ENCODE data around the gene MVB12B. TPM values are rescaled to one million over a fixed set of nuclear protein-coding genes. Genes with fewer than 3 reads are reported as not detected.

Gene MVB12B
- total RNA-seq, 1 donor from 2014 or later: 26.5 TPM

DNA sequence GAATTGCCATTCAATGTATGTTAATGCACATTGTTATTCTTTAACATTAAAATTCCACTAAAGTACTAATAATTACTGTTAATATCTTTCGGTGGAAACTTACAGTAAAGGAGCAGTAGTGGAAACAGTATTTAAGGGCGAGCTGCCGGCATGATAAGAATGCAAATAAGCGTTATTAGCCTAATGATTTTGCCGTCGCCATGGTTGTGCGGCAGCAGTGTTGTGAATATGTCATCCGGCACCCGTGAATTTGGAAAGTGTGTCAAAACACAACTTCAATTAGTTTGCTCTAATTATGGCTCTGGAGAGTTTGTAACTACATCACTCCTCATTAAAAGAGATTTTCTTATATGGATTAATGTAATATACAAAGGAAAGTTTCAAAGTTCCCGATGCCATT lies 81.4 kb downstream of the MVB12B start:
- no peak for DNase-seq

DNA sequence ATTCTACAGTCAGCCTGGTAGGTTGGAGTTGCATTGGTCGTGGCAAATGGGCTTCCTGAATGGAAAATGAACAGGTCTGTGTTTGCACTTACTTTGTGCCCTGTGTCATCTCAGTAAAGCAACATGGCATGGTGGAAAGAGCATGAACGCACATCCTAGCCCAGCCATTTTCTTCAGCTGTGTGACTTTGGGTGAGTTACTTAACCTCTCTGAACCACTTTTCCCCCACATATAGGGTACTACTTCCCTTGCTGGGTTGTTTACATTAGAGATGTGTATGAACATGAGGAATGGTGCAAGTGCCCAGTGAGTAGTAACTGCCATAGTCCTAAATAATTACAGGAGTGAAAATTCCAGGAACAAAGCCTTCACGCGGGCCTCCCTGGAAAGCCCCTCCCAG lies 83.6 kb downstream of the MVB12B start:
- no peak for DNase-seq

DNA sequence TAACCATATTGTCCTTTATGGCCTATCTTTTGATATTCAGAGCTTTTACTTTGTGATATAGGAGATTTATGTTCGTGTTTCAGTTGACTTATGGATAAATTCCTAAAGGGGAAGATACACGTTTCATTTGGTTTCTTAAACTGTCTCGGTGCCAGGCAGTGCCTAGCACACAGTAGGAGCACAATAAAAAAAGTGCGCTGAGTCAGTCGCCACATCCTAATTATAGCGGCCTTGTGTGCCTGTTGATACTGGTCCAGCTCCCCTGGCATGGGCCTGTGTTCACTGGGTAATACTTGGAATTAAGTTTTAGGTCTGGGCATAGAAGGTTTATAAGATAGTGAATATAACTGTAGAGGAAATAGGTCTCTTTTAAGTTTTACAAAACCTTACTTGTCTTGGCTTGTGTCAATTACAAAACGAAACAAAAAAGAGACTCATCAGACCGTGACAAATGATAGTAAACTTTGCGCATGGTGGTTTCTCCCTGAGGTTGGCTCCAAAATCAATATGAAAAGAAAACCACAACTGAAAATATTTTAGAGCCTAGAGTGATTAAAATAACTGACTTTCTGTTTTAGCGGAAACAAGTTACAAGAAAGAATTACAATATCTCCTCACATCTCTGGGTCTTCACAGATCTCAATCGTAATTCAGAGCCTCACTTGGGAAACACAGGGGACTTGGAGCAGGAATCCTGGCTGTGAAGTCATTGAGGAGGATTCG lies 84.8 kb downstream of the MVB12B start:
- DNase-seq: no peak

DNA sequence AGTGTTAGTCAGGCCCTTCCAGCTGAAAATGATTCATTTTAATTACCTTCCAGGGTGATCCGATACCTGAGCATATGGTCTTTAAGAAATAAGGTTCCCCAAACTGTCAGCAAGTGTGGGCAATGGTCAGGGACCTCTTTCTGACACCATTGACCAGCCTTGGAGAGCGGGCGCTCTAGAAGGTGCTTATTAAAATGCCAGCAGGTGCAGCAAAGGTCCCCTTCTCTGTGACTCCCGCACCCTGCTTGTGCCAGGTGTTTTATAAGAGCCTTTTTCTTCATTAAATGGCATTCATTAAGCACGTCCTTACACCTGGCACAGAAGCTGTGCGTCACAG lies 85.3 kb downstream of the MVB12B start:
- no peak for DNase-seq

DNA sequence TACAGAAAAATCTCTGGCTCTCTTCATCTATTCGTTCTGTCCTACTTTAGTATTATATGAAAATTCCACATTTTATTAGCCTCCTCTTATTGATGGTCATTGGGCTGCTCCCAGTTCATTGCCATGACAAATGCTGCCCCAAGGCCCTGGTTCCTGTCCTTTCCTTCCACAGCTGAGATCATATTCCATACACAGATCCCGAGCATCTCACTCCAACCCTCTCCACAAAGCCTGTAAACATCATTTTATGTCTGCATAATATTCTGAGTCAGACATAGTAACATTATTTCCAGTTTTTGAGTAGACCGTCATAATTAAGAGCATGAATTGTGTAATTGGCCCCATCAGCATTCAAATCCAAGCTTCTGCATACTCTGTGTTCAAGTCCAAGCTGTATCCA lies 86.3 kb downstream of the MVB12B start:
- no peak for DNase-seq

DNA sequence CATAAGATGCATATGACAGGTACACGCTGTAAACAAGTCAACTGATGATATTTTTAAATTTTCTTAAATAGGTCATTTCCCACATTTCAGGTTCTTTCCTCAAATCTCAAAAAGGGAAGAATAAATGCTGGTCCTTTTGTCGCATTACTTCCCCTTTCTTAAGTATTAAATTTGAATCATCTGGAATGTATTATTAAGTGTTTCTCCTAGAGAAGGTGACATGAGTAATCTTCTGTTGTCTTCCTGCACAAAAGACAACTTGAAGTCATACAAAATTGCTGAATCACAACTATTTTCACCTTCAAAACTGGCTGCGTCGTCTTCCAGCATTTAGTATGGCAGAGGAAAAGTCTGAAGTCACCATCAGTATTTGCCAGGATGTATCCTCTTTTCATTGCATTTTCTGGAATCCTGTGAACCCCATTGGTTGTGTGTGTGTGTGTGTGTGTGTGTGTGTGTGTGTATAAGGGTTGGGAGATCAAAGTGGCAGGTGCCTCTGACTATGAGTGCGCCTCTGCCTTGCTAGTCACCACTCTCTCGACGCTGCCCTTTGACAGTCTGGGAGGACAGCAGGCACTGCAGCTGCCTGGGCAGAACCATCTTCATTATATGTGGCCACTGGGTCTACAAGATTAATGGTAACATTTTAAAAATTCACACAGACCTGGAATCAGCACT lies 86.9 kb downstream of the MVB12B start:
- DNase-seq: no peak

DNA sequence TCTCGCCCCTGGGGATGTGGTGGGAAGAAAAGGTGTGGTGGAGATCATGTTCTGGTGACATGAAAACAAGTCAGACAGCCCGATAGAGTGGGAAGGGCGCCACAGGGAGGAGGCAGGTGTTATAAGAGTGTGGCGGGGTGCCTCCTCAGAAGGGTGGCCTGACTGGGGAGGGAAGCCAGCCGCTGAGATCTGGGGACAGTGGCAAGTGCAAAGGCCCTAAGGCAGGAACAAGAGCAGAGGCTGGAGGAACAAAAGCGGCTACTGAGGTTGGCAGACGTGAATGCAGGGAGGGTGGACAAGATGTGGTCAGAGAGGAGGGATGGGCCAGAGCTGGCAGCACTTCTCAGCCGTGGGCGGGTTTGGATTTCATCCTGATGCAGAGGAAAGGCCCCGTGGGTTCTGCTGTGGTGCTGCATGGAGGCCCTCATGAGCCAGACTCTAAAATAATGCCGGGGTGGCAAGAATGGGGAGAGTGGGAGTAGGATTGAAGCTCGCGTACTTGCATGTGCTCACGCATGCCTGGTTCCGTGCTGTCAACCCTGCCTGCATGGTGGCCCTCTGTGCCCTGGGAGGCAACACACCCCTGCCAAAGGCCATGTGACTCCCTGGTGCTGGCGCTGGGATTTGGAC lies 89.2 kb downstream of the MVB12B start:
- DNase-seq: no peak

DNA sequence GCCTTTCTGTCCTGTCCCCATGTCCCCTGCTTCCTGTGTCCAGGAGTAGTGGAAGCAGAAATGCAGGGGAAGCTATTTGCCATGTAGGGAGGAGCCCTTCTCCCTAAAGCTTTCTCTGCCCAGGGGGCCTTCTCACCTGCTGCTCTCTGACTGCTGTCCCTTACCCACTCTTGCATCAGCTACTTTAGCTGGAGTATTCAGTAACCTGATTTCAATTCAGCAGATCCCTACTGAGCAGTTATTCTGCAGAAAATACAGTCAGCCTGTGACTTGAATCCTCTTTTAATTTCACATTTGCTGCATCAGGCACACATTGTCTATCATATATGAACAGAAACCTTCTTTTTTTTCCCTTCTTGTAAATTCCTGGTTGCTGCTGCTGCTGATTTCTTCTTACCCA lies 90.4 kb downstream of the MVB12B start:
- no peak for DNase-seq

DNA sequence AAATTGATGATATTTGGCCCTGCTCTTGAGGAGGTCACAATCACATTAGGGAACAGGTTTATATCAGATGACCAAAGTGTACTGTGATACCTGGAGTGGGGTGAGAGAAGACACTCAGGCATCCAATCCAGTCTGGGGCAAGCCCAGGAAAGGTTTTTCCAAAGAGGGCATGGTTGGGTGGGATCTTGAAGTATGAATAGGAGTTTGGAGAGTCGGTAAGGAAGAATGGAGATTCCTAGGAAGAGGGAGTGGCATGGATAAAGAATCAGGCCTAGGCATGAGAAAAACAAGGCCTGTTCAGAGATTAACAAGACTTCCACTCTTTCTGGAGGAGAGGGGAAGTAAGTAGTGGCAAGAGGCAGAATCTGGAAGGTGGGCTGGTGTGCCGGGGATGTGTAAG lies 91.1 kb downstream of the MVB12B start:
- DNase-seq: no peak

DNA sequence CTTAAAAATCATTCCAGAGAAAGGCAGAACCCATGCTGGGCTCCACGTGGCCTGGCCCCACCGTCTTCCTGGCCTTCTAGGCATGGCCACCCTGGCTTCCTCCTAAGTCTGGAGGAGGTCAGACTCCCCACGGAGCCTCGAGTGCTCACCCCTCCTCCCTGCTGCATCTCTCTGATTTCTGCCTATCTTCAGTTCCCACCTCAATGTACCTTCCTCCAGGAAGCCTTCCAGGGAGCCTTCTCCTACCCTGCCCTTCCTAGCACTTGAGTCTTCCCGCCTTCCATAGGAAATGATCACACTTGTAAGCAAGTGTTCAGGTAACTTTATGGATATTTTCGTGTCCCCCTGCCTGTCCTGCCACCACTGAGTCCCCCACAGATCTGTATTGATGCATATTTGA lies 92.0 kb downstream of the MVB12B start:
- no peak for DNase-seq

DNA sequence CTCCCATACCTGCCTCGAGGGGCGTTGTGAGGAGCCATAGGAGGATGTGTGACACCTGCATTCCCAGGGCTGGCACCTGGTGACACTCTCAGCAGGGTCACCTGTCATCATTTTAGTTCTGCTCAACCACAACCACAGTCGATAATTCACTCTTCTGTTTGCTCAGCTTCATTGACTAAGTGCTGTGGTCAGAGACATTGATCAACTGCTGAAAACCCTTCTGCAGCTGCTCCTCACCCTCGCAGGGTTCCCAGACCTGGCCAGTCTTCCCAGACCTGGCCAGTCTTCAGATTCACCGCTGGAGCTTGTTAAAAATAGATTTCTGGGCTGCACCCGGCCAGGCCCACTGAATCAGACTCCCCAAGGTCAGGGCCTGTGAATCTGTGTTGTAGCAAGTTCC lies 92.8 kb downstream of the MVB12B start:
- no peak for DNase-seq

DNA sequence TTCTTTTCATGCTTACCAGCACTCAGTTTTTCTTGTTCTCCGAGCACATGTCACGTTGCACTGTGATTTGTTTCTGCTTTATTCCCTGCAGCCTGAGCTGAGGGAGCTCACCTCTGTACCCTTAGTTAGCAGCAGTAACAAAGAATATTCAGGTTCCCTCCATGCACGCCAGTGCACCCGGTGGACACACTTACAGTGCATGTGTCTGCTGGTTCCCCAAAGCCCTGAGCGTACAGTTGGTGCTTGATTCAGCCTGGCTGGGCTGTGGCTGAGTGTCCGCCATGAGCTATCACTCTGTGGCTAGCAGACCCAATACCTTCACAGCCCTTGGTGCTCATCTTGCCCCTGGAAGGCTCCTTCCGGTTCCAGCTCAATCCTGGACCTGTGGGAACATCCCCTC lies 93.5 kb downstream of the MVB12B start:
- DNase-seq: no peak

DNA sequence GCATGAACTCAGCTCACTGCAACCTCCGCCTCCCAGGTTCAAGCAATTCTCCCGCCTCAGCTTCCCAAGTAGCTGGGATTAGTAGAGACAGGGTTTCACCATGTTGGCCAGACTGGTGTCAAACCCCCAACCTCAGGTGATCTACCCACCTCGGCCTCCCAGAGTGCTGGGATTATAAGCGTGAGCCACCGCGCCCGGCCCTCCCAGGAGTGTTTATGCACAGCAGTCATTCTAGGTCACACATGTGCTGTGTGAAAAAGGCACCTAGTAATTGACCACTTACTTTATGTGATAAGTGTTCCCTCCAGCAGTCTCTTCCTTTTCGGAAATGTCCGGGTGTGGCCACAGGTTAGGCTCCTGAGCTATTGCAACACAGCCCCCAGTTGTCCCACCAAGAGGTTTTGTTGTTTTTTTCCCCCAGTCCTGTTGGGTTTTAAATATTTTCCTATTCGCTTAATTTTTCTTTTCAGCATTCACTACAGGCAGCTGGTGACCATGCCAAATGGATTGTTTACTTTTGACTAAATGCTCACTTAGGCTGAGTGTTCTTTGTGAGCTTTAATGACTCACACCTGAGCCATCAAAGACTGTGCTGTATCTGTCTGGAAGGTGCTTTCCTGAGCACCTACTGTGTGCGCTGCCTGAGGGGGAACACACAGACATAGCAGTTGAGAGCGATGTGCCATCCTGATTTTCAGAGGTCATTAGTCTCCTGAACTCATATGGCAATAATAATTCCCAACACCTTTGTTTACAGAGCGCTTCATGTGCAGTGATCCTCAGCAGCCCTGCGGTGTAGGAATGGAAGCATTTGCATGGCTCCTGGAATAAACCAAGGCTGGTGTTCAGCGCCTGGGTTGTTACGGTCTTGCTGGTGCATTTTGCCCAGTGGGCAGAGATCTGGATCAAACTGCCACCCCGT lies 94.3 kb downstream of the MVB12B start:
- no peak for DNase-seq

DNA sequence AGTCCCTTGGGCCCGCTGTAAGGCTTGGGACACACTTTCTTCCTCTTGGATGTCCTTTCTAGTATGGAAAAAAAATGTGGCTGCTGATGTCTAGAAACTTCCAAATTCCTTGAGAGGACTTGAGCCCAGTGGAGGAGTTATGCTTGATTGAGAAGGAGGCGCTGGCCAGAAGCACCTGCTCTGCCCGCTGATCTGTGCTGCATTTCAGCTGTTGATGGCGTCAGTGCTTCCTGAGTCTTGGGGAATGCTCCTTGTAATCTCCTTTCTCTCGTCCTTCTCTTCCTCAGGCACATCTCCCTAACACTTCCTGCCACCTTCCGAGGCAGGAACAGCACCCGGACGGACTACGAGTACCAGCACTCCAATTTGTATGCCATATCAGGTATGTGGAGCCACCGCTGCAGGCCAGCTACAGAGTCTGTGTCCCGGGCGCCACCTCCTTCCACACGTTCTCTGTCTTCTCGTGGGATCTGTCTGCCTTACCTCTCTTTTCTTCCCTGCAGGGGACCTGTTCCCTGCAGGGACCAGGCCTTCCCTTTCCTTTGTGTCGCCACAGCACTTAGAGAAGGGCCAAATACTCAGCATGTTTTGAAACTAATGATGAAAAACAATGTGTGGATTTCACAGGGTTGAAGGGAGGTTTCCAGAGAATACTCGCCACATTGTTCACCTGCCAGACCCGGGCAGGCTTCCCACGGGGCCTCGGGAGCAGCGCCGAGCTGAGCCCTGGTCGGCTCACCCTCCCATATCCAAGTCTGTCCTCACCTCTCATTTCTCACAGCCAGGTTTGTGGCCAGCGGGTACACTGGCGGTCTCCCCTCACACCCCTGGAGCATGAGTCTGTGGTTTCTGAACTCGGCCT lies 95.2 kb downstream of the MVB12B start:
- no peak for DNase-seq

DNA sequence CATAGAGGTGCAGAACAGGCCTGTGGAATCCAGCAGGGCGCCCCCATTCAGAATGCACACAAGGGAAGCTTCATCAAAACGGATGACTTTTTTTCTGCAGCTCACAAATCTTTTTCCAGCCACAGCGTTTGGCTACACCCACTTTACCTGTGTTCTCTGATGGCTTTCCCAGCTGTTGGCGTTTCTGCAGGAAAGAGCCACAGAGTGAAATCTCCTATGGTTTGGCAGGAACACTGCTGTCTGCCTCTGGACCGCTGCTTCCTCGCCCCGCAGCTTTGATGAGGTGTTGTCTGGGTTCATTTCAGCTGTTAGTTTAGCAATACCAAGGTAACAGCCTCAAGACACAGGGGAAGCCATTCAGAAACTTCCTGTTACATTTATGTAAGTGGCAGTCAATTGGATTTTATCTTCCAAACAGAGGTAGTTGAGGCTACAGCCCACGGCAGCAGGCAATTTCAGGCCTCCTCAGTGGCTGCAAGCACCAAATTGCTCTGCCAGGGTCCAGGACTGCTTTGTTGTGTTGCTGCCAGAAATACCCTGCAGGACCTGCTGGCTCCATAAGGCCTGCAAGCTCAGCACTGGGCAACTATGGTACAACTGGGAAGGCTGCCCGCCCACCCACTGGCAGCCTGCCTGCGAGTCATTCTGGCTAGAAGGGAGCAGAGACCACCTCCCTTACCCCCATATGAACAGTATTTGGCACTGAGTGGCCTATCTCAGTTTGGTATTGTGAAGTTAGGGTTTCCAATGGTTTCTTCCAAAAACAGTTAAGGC lies 96.7 kb downstream of the MVB12B start:
- no peak for DNase-seq

DNA sequence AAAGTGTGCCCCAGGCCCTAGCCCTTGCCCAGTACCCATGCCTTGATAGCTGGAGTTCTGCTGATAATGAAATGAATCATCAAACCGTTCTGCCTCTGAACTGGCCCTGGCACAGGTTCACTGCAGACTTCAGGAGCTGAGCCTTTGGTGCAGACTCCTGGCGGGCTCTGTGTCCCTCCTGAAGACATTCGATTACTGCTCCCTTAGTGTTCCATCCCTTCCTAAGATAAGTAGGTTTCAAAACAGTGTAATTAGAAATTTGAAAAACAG lies 97.2 kb downstream of the MVB12B start:
- no peak for DNase-seq

DNA sequence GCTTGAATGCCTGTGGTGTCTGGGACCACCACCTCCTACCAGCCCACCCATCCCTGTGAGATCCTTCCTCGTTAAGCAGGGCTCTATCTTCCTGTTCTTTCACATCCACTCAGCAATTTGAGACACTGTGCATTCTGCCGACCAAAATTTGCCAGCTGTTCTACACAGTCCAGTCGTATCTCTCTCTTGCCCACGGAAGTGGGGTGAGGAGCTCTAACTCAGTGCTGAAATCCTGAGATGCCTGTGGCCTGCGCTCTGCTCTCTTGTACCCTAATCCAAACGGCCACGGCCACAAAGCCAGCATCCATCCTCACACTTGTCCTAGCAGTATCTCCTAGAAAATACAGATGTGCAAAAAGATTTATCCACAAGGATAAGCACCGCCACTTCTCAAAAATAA lies 97.9 kb downstream of the MVB12B start:
- no peak for DNase-seq

DNA sequence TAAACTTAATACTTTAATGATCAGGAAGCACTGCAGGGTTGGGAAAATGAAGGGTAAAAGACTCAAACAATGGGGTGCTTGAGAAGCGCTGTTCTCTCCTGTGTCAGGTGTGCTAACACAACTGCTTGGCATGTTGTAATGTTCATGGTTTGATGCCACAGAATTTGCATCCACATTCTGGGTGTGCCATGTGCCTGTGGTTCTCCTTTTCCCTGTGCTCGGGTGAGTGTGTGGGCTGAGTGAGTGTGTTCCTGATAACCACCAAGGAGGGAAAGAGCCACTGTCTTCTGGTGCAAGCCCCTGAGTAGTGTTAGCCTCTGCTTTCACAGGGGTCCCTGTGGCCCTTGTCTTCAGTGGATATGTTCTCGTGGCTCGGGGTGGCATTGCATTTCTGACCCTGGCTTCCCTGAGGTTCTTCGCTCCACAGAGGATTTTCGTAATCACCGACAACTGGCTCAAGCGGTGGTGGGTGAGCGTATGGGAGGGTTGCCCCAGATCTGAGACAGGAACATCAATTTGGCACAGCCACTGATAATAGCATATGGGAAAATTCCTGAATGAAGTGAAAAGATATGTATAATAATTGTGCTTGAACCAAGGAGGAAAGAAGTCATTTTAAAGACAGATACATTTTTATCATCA lies 102.0 kb downstream of the MVB12B start:
- DNase-seq: no peak

DNA sequence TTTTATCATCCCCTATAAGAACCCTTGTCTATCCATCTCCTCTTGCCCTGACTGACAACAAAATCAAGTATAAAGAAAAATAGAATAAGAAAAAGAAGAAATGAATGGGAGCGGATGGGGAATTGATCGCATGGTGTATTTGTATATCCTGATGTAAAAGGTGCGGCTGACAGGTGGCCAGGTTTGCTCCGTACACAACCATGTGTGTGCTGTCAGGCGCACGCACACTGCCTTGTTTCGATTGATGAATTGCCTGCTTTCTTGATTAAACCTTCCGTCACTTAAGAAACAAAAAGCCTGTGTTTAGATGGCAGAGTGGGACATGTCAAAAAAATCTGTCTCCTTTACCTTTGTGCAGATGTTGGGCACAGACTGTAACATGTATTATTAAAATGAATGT lies 102.6 kb downstream of the MVB12B start:
- DNase-seq: no peak

DNA sequence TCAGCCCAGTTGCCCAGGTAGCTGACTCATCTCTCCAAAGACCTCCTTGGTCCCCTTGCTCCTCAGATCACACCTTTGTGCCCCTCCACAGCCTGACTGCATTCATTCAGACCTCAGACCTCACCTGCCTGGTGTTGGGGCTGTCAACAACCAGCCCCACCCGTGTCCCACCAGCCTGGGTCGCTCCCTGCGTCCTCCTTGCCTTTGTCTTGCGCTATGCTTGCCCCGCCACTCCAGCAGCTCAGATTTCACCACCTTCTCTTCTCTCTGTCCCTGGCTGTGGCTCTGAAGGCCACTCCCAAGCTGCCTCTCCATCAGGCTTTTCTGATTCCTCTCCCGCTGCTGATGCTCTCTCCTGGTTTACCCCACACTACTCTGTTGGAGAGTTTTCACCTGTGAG lies 103.5 kb downstream of the MVB12B start:
- DNase-seq: no peak

All from tongue (tissue), 2 donors.